Loucy (cell line): ENCODE measurements around the gene TMEM181.
"Not testable (repeated sequence)": the region's sequence is repeated elsewhere in the genome, so short reads cannot be mapped to it uniquely, and the experiment has no call there.

Experiments used
- H2AFZ ChIP-seq: fragments of 200-600 bp; sonication (generic); 2 replicates; pipeline ENCODE4 v1.6.0; 2016; ENCODE audit warnings: antibody characterized with exemption, mild to moderate bottlenecking, low read length, moderate library complexity
- H3F3A ChIP-seq: fragments of 200-600 bp; 2 replicates; pipeline ENCODE4 v1.6.0; 2016; ENCODE audit warnings: antibody characterized with exemption, low read depth, mild to moderate bottlenecking
- H3K27me3 ChIP-seq: fragments of 200-600 bp; sonication (generic); 2 replicates; pipeline ENCODE4 v1.6.1; 2014; ENCODE audit warnings: low read length, mild to moderate bottlenecking; ENCODE audit not compliant: insufficient read depth, poor library complexity, severe bottlenecking
- H3K36me3 ChIP-seq: fragments of 200-600 bp; sonication (generic); 2 replicates; pipeline ENCODE4 v1.6.1; 2016; ENCODE audit warnings: low read length; ENCODE audit not compliant: insufficient read depth
- H3K4me1 ChIP-seq: fragments of 200-600 bp; sonication (generic); 2 replicates; pipeline ENCODE4 v1.5.1; 2014; ENCODE audit warnings: low read length, mild to moderate bottlenecking; ENCODE audit not compliant: insufficient read depth, poor library complexity, severe bottlenecking
- H3K4me2 ChIP-seq: fragments of 200-600 bp; sonication (generic); 2 replicates; pipeline ENCODE4 v1.6.0; 2014; ENCODE audit warnings: antibody characterized with exemption, low read length, low read depth, mild to moderate bottlenecking; ENCODE audit not compliant: poor library complexity, severe bottlenecking
- H3K4me3 ChIP-seq: fragments of 200-600 bp; sonication (generic); 2 replicates; pipeline ENCODE4 v1.5.1; 2014; ENCODE audit warnings: low read length, mild to moderate bottlenecking, mixed read lengths; ENCODE audit not compliant: poor library complexity, severe bottlenecking
- H3K79me2 ChIP-seq: fragments of 200-600 bp; sonication (generic); 2 replicates; pipeline ENCODE4 v1.6.1; 2014; ENCODE audit warnings: low read length; ENCODE audit not compliant: insufficient read depth
- H3K9ac ChIP-seq: fragments of 200-600 bp; sonication (generic); 2 replicates; pipeline ENCODE4 v1.6.0; 2014; ENCODE audit warnings: mild to moderate bottlenecking, low read depth, low read length, moderate library complexity; ENCODE audit not compliant: poor library complexity, severe bottlenecking
- H3K9me2 ChIP-seq: fragments of 200-600 bp; sonication (generic); replicated peaks from 2 replicates; pipeline ENCODE4 v1.6.1; 2016; ENCODE audit warnings: low read depth, low read length, mixed read lengths
- H3K9me3 ChIP-seq: fragments of 200-600 bp; sonication (generic); 2 replicates; pipeline ENCODE4 v1.6.1; 2014; ENCODE audit warnings: mild to moderate bottlenecking, antibody characterized with exemption, low read length, low read depth; ENCODE audit not compliant: insufficient read depth
- H4K20me1 ChIP-seq: fragments of 200-600 bp; sonication (generic); 2 replicates; pipeline ENCODE4 v1.6.0; 2014; ENCODE audit warnings: antibody characterized with exemption, low read length, mild to moderate bottlenecking; ENCODE audit not compliant: insufficient read depth, poor library complexity, severe bottlenecking
- CTCF ChIP-seq: fragments of 200-600 bp; sonication (generic); conservative IDR thresholded peaks from 2 replicates; pipeline ENCODE4 v1.5.1; 2014; ENCODE audit warnings: mild to moderate bottlenecking, antibody characterized with exemption, low read length
- EZH2phosphoT487 ChIP-seq: fragments of 200-600 bp; IDR thresholded peaks from 2 replicates; pipeline ENCODE4 v1.6.1; 2018; ENCODE audit warnings: antibody characterized with exemption, mild to moderate bottlenecking, moderate library complexity, borderline replicate concordance

The TMEM181 gene

GRCh38 chr6:158655569-158656450 is 95.9 kb downstream of the TMEM181 start:
- no peak for TF ChIP-seq EZH2phosphoT487
- TF ChIP-seq CTCF = no peak
- no peaks in the 10 kb centered on the region for H3F3A ChIP-seq
- peaks cover 10% of the 10 kb centered on the region for H3K4me1 ChIP-seq
- H3K36me3 ChIP-seq = no peaks in the 10 kb centered on the region
- no peaks in the 10 kb centered on the region for H4K20me1 ChIP-seq
- no peak overlapping the region for H3K9ac ChIP-seq
- H3K4me3 ChIP-seq = no peak overlapping the region
- no peaks in the 10 kb centered on the region for H3K9me2 ChIP-seq
- no peaks in the 10 kb centered on the region for H3K79me2 ChIP-seq
- H3K9me3 ChIP-seq = no peaks in the 10 kb centered on the region
- H2AFZ ChIP-seq = no peak overlapping the region
- peaks cover 66% of the 10 kb centered on the region for H3K27me3 ChIP-seq
- no peak overlapping the region for H3K4me2 ChIP-seq

- H3K9ac ChIP-seq, H3K9me2 ChIP-seq, H2AFZ ChIP-seq, H4K20me1 ChIP-seq, H3K4me3 ChIP-seq, H3K4me2 ChIP-seq, H3K9me3 ChIP-seq, H3F3A ChIP-seq, H3K36me3 ChIP-seq, H3K79me2 ChIP-seq, H3K4me1 ChIP-seq: not testable (repeated sequence)
- H3K27me3 ChIP-seq = peaks cover 74% of the 10 kb centered on the region
These were observed 97.1 kb downstream of the TMEM181 start for GRCh38 chr6:158656986-158657385.

GRCh38 chr6:158660333-158660754 is 100.5 kb downstream of the TMEM181 start:
- H3K4me3 ChIP-seq = no peak overlapping the region
- H2AFZ ChIP-seq = no peak overlapping the region
- no peaks in the 10 kb centered on the region for H3K79me2 ChIP-seq
- no peaks in the 10 kb centered on the region for H4K20me1 ChIP-seq
- TF ChIP-seq CTCF (peak; percentile 77), EZH2phosphoT487 (no peak)
- H3K9ac ChIP-seq = no peak overlapping the region
- no peaks in the 10 kb centered on the region for H3K9me2 ChIP-seq
- no peaks in the 10 kb centered on the region for H3F3A ChIP-seq
- H3K4me1 ChIP-seq = no peaks in the 10 kb centered on the region
- no peaks in the 10 kb centered on the region for H3K9me3 ChIP-seq
- no peaks in the 10 kb centered on the region for H3K36me3 ChIP-seq
- H3K4me2 ChIP-seq = no peak overlapping the region
- H3K27me3 ChIP-seq = peaks cover 83% of the 10 kb centered on the region
